Naive thymus-derived CD8-positive, alpha-beta T cell (primary cell): ENCODE data around the gene KRT84. TPM values are rescaled to one million over a fixed set of nuclear protein-coding genes. Genes with fewer than 3 reads are reported as not detected.

Source experiments
- ATAC-seq, 2 donors: fragments of 150-1000 bp; cut with Tn5 transposase in 1 of 2; sonication (Bioruptor Pico), chemical (Tn5 transposase) in 1 of 2; 1 replicate in 1 of 2; 2 replicates in 1 of 2; pipeline ENCODE4 v1.10.0; 2021; ENCODE audit warnings: mild to moderate bottlenecking in 2 of 2, moderate library complexity in 2 of 2
- POLR2A ChIA-PET: fragments of 350-600 bp; sonication (Branson Sonifier 250); formaldehyde crosslinking; loops from one replicate; lab custom pipeline; 2021; ENCODE audit warnings: antibody characterized with exemption; lab: Charles Lee
- DNase-seq, 10 donors: peaks; one replicate each; pipeline versions ENCODE4 v3.0.0 to v3.0.0-alpha.2; 2020 to 2022
- H3K27ac Mint-ChIP-seq, 10 donors: one replicate each; pipeline ENCODE4 v1.8.0; 2020 to 2022; ENCODE audit warnings: mild to moderate bottlenecking in 10 of 10, mixed read lengths in 10 of 10, moderate library complexity in 4 of 10, inconsistent platforms in 1 of 10
- H3K27me3 Mint-ChIP-seq, 5 donors: one replicate each; pipeline ENCODE4 v1.8.0; 2021 to 2022; ENCODE audit warnings: mixed read lengths in 5 of 5
- H3K36me3 Mint-ChIP-seq, 3 donors: one replicate each; pipeline ENCODE4 v1.8.0; 2020 to 2022; ENCODE audit warnings: mixed read lengths in 3 of 3, mild to moderate bottlenecking in 2 of 3, inconsistent platforms in 1 of 3
- H3K4me1 Mint-ChIP-seq, 4 donors: one replicate each; pipeline ENCODE4 v1.8.0; 2021 to 2022; ENCODE audit warnings: mixed read lengths in 4 of 4
- H3K4me3 Mint-ChIP-seq, 10 donors: one replicate each; pipeline ENCODE4 v1.8.0; 2020 to 2022; ENCODE audit warnings: mild to moderate bottlenecking in 10 of 10, mixed read lengths in 10 of 10, moderate library complexity in 6 of 10, inconsistent platforms in 1 of 10
- H3K9me3 Mint-ChIP-seq, 9 donors: one replicate each; pipeline ENCODE4 v1.8.0; 2020 to 2022; ENCODE audit warnings: mixed read lengths in 9 of 9, mild to moderate bottlenecking in 3 of 9, inconsistent platforms in 1 of 9, moderate library complexity in 1 of 9
- polyA plus RNA-seq, 3 donors: library from polyadenylated mRNA; unstranded; fragments of 300-500 nt; fragmentation: Illumina TruSeq; gene quantifications; one replicate each; pipeline ENCODE4 v1.2.3, GENCODE V29; 2021
- total RNA-seq, 8 experiments: library from RNA in 2 of 8; stranded (reverse) in 2 of 8; gene quantifications; one replicate each; pipeline ENCODE4 v1.2.3 and lab custom pipeline; 2021 to 2026

The KRT84 gene
- total and polyA plus RNA-seq, 5 experiments from 2014 or later: not detected

DNA sequence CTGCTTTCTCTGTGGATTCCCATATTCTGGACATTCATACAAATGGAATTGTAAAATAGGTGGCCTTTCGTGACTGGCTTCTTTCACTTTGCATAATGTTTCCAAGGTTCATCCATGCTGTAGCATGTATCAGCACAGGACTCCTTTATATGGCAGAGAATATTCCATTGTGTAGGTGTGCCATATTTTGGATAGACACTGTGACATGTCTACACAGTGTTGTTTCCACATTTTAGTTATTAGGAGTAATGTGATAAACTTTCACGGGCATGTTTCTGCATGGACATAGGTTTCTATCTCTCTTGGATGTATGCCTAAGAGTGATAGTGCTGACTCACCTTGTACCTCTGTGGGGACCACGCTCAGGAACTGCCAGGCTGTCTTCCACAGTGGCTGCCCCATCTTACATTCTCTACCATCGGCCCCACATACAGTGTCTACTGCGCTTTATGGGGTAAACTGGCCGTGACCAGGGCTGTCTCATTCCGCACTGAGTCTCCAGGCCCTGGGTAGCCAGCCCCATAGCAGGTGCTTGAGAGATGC is 7.1 kb upstream of the KRT84 start:
- DNase-seq: no peak
- H3K9me3 Mint-ChIP-seq: no peaks in the 10 kb centered on the region
- no peaks in the 10 kb centered on the region for H3K36me3 Mint-ChIP-seq
- H3K27ac Mint-ChIP-seq: no peak overlapping the region
- no peak for ATAC-seq
- peaks cover 0 to 15% (median 6%) of the 10 kb centered on the region in 5 donors for H3K27me3 Mint-ChIP-seq
- H3K4me3 Mint-ChIP-seq: no peak overlapping the region
- POLR2A ChIA-PET: no interaction called here
- H3K4me1 Mint-ChIP-seq: no peaks in the 10 kb centered on the region

DNA sequence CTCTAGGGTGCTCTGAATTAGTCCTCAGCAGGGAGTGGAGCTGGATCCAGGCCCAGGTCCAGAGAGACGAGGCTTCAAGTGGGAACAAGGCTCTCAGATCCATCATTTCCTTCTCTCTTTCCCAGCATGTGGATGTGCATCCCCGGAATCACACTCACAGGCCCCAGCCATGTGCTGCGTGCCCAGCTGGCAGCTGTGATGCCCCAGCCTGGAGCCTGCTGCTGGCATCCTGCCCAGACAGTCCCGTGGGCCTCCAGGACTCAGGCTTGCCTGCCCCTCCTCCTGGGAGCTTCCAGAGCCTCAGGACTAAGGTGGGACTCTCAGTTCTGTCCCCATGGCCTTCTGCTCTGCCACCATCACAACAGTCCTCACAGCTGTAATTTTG is 6.2 kb upstream of the KRT84 start:
- peaks cover 0 to 15% (median 6%) of the 10 kb centered on the region in 5 donors for H3K27me3 Mint-ChIP-seq
- POLR2A ChIA-PET: no interaction called here
- H3K27ac Mint-ChIP-seq: no peak overlapping the region
- DNase-seq (no peak), ATAC-seq (no peak)
- H3K9me3 Mint-ChIP-seq: no peaks in the 10 kb centered on the region
- H3K4me3 Mint-ChIP-seq: no peak overlapping the region
- no peaks in the 10 kb centered on the region for H3K36me3 Mint-ChIP-seq
- H3K4me1 Mint-ChIP-seq: no peaks in the 10 kb centered on the region

DNA sequence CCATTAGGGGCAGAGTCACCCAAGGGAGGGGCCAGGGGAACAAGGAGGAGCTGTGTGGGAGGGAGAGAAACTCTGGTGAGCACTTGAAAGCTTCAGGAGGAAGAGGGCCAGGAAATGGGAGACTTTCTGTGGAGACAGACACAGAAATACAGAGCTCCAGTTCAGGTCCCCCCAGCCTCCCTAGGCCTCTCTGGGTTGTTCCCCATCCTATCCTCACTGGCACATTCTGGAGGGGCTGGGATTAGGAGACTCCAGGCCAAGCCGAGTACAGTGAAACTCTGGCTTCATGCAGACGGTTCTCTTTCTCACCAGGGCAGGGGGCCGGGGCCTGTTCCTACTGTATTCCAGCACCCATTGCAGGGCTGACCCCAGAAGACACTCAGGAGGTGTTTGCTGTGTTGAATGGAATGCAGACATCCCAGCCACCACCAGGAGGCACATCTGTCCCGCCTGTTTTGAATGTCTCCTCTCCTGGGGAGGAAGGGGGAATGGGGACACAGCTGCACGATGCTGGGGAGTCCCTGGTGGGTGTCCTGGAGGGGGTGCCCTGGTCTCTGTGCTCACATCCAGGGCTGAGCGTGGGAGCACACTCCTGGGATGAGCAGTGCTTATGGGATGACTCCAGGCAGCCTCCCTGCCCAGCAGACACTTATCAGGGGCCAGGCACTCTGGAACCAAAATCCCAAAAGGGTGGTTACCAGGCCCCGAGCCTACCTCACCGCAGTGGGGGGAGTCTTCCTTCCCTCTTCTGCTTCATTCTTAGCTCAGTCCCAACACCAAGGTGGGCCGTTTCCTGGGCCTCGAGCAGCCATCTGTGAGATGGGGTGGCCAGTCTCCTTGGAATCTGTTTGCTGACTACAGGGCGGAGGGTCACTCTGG is 5.5 kb upstream of the KRT84 start:
- no peak overlapping the region for H3K27ac Mint-ChIP-seq
- ATAC-seq (no peak), DNase-seq (no peak)
- H3K4me1 Mint-ChIP-seq: no peaks in the 10 kb centered on the region
- H3K9me3 Mint-ChIP-seq: no peaks in the 10 kb centered on the region
- peaks cover 0 to 15% (median 6%) of the 10 kb centered on the region in 5 donors for H3K27me3 Mint-ChIP-seq
- POLR2A ChIA-PET: no interaction called here
- H3K36me3 Mint-ChIP-seq: no peaks in the 10 kb centered on the region
- H3K4me3 Mint-ChIP-seq: no peak overlapping the region

DNA sequence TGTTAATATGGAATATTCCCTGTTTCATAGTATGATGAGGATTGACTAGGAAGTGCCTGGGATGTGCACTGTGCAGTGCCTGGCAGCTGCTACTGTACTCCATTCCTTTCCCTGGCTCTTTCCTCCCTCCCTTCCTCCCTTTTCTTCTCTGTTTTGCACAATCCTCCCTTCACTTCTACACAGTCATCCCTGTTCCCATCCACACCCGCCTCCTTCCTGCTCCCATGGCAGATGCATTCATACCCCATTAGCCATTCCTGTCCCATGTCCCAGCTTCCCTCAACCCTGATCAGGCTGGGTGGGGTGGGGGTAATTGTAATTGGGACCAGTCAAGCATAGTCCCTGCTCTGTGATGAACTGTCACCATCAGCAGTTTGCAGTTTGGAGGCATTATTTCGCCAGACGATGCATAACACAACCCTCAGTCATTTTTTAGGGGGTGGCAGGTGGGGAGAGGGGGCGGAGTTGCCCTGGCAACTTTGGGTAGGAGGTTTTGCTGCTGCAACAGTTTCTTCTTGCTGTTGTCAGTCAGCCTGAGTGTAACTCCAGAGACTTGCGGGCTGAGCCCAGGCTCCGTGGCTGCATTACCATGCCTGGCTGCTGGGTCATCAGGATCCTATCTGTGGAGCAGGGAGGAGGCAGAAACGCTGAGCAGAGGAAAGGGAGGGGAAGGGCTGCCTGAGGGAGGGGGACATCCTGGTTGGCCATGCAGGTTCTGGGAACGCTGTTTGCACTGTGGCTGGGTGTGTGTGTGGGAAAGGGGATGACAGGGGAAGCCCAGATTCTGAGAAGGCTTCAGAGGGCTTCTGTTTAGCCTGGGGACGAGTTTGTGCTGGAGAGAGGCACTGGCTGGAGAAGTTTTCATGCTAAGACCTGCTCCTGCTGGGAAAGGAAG is 4.1 kb upstream of the KRT84 start:
- no peaks in the 10 kb centered on the region for H3K9me3 Mint-ChIP-seq
- H3K36me3 Mint-ChIP-seq: no peaks in the 10 kb centered on the region
- H3K4me3 Mint-ChIP-seq: no peak overlapping the region
- POLR2A ChIA-PET: no interaction called here
- ATAC-seq (no peak), DNase-seq (no peak)
- peak overlapping the region in 1 of 10 donors; percentile 31 for H3K27ac Mint-ChIP-seq
- H3K4me1 Mint-ChIP-seq: no peaks in the 10 kb centered on the region
- H3K27me3 Mint-ChIP-seq: peaks cover 0 to 15% (median 6%) of the 10 kb centered on the region in 5 donors

DNA sequence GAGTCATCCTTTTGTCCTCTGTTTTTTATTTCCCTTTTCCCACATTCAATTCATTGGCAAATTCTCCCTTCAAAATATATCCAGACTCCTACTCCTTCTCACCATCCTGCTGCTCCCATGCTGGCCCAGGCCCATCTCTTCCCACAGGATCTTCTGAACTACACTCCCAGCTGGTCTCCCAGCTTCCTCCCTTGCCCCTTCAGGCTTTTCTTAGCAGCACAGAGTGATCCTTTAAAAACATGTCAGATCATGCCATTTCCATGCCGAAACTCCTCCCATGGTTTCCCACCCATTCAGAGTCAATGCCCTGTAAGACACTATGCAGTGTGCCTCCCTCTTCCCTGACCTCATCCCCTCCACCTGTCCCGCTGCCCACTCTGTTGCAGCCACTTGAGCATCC is 2.4 kb upstream of the KRT84 start:
- peaks cover 0 to 15% (median 4%) of the 10 kb centered on the region in 5 donors for H3K27me3 Mint-ChIP-seq
- no peak for ATAC-seq

DNA sequence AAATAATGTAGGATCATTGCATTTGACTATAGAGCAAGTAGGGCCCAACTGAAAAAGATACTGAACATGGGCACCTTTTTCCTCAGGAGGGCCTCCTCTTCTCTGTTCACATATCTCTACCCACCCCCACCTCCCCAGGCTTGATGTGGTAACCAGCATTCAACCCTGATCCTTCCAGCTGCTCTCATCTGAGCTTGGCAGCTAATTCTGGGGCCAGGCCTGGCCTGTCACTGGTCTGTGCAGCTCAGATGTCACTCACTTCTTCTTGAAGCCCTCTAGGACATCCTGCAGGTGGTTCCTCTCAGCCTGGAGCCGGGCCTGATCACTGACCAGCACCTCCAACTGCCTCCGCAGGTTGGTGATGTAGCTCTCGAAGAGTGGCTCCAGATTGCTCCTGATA is 2.1 kb downstream of the KRT84 start:
- peaks cover 12 to 22% (median 17%) of the 10 kb centered on the region in 4 donors for H3K4me1 Mint-ChIP-seq
- H3K27ac Mint-ChIP-seq: peak overlapping the region in 1 of 10 donors; percentile 79
- POLR2A ChIA-PET: interaction anchor here (0.8 kb wide), 1 partner anchor 9 kb away, joined by 4 read pairs; no protein-coding TSS in a partner anchor
- peak overlapping the region in 5 of 10 donors; percentile 5 to 50 (median 28) for H3K4me3 Mint-ChIP-seq
- no peaks in the 10 kb centered on the region for H3K9me3 Mint-ChIP-seq
- no peak for DNase-seq
- peaks cover 0 to 7% (median 2%) of the 10 kb centered on the region in 5 donors for H3K27me3 Mint-ChIP-seq
- peak; percentile 23 to 28 for ATAC-seq
- no peaks in the 10 kb centered on the region for H3K36me3 Mint-ChIP-seq

More for the DNA sequence above, 2.4 kb upstream of the KRT84 start:
- DNase-seq: no peak
- Mint-ChIP-seq H3K9me3 (no peaks in the 10 kb centered on the region), H3K4me3 (no peak overlapping the region), H3K4me1 (peaks cover 5 to 12% (median 8%) of the 10 kb centered on the region in 4 donors), H3K36me3 (no peaks in the 10 kb centered on the region), H3K27ac (no peak overlapping the region)
- POLR2A ChIA-PET: no interaction called here

DNA sequence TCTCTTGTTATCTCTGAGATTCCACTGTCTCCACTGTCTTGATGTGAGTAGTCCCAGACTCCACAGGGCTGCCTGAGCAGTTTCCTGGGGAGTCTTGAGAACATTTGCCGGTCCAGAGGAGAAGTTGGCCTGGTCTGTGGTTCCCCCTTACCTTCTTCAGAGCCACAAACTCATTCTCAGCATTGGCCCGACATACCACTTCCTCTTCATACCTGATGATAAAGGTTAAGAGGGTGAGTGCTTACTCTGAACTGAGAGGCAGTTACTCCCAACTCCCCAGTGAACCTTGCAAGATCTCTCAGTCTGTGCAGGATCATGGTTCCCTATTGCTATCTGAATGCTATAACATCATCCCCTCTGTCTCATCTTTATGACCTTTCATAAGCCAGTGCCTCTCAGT is 2.6 kb downstream of the KRT84 start:
- Mint-ChIP-seq H3K36me3 (no peaks in the 10 kb centered on the region), H3K4me1 (peaks cover 12 to 22% (median 17%) of the 10 kb centered on the region in 4 donors), H3K4me3 (peak overlapping the region in 7 of 10 donors; percentile 5 to 50 (median 22)), H3K9me3 (no peaks in the 10 kb centered on the region), H3K27me3 (peaks cover 0 to 7% (median 2%) of the 10 kb centered on the region in 5 donors), H3K27ac (peak overlapping the region in 4 of 10 donors; percentile 13 to 79 (median 24))
- peak; percentile 67 to 84 for ATAC-seq
- POLR2A ChIA-PET: no interaction called here
- DNase-seq: peak in 2 of 10 donors; percentile 26 to 28

DNA sequence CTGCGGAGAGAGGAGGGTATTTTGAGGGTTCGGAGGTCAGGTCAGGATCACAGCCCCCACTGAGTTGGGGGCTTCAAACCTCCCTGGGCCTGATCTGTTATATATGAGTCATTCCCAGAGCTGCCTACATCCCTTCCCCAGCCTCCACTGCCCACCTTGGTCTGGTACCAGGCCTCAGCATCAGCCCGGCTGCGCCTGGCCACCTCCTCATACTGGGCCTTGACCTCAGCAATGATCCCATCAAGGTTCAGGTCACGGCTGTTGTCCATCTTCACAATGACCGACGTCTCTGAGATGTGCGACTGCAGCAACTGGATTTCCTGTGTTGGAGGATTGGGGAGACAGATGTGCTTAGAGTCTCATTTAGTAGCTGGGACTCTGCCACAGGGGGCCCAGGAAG is 4.2 kb downstream of the KRT84 start:
- no peaks in the 10 kb centered on the region for H3K36me3 Mint-ChIP-seq
- peaks cover 12 to 22% (median 17%) of the 10 kb centered on the region in 4 donors for H3K4me1 Mint-ChIP-seq
- H3K4me3 Mint-ChIP-seq: no peak overlapping the region
- ATAC-seq (no peak), DNase-seq (no peak)
- H3K27me3 Mint-ChIP-seq: peaks cover 4 to 17% (median 11%) of the 10 kb centered on the region in 5 donors
- no peaks in the 10 kb centered on the region for H3K9me3 Mint-ChIP-seq
- peak overlapping the region in 2 of 10 donors; percentile 32 to 74 for H3K27ac Mint-ChIP-seq
- POLR2A ChIA-PET: no interaction called here

DNA sequence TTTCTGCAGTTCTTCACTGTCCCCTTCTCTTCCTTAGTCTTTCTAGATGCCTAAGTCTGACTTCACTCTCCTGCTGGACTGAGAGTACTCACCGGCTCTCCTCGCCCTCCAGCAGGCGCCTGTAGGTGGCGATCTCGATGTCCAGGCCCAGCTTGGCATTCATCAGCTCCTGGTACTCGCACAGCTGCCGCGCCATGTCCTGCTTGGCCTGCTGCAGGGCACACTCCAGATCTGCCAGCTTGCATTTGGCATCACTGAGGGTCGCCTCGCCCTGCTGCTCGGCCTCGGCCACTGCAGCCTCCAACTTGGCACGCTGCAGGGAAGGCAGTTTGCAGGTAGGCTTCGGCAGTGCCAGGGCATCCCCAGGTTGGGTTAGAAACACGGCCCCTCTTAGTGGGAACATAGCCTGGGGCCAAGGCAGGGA is 5.2 kb downstream of the KRT84 start:
- ATAC-seq (no peak), DNase-seq (no peak)
- H3K27ac Mint-ChIP-seq: no peak overlapping the region
- peaks cover 12 to 22% (median 17%) of the 10 kb centered on the region in 4 donors for H3K4me1 Mint-ChIP-seq
- no peaks in the 10 kb centered on the region for H3K36me3 Mint-ChIP-seq
- no peak overlapping the region for H3K4me3 Mint-ChIP-seq
- POLR2A ChIA-PET: no interaction called here
- peaks cover 4 to 18% (median 11%) of the 10 kb centered on the region in 5 donors for H3K27me3 Mint-ChIP-seq
- H3K9me3 Mint-ChIP-seq: no peaks in the 10 kb centered on the region

DNA sequence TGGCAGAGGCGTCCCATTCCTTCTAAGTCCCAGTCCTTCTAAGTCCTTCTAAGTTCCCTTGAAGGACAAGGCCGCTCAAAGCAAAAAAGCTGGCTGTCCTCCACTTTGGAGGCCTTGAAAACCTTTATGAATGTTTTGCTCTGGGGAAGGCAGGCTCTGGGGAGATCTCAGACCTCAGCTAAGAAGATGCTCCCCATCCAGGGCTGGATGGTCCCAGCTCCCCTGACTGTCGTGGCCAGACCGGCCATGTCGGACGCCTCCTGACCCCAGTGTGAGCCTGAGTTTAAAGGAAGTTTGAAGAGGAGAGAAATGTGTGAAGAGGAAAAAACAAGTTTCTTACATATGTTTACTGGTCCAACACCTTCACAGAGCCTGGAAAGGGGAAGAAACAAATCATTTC is 5.9 kb downstream of the KRT84 start:
- Mint-ChIP-seq H3K27ac (no peak overlapping the region), H3K27me3 (peaks cover 4 to 18% (median 11%) of the 10 kb centered on the region in 5 donors), H3K4me3 (no peak overlapping the region), H3K4me1 (peaks cover 12 to 22% (median 17%) of the 10 kb centered on the region in 4 donors), H3K36me3 (no peaks in the 10 kb centered on the region), H3K9me3 (no peaks in the 10 kb centered on the region)
- DNase-seq (no peak), ATAC-seq (no peak)
- POLR2A ChIA-PET: no interaction called here

DNA sequence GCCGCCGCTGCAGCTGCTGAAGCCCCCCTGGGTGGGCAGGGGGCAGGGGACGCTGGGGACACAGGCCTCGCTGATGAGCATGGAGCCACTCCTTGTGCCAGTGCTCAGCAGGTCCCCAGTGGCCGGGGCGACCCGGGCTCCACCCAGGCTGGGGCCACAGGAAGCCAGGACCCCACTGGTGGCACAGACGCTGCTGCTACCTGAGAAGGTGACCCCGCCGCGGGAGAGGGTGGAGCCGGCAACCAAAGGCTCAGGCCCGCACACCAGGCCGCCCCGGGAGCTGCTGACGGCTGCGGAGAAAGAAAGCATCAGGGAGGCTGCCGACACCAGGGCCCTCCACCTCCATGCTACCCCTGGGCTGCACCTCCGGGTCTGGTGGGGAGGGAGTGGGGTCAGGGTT is 7.4 kb downstream of the KRT84 start:
- H3K4me1 Mint-ChIP-seq: peaks cover 8 to 15% (median 10%) of the 10 kb centered on the region in 4 donors
- H3K27ac Mint-ChIP-seq: no peak overlapping the region
- H3K27me3 Mint-ChIP-seq: peaks cover 4 to 18% (median 11%) of the 10 kb centered on the region in 5 donors
- H3K9me3 Mint-ChIP-seq: peaks cover 0 to 7% (median 0%) of the 10 kb centered on the region in 9 donors
- POLR2A ChIA-PET: no interaction called here
- H3K4me3 Mint-ChIP-seq: no peak overlapping the region
- ATAC-seq (no peak), DNase-seq (no peak)
- H3K36me3 Mint-ChIP-seq: no peaks in the 10 kb centered on the region

DNA sequence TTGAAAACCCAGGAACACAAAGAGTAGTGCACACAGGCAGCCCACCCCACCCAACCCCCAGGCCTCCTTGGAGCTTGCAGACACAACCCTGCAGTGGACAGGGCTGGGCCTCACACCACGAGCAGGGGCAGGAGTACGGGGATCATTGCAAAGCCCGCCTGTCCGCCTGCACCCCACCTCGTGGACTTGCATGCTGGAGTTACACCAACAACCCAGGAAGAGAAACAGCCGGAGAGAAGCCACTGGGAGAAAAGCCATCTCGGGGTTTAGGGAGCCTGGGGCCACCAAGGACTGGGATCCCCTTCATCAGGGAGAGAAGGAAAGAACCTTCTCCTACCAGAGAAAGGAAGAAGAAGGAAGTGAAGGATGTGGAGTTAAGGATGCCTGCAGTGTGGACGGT is 8.2 kb downstream of the KRT84 start:
- no peaks in the 10 kb centered on the region for H3K36me3 Mint-ChIP-seq
- POLR2A ChIA-PET: no interaction called here
- ATAC-seq: no peak
- H3K4me3 Mint-ChIP-seq: no peak overlapping the region
- no peak for DNase-seq
- H3K4me1 Mint-ChIP-seq: peaks cover under 1 to 7% (median 3%) of the 10 kb centered on the region in 4 donors
- no peak overlapping the region for H3K27ac Mint-ChIP-seq
- peaks cover 0 to 7% (median 0%) of the 10 kb centered on the region in 9 donors for H3K9me3 Mint-ChIP-seq
- peaks cover 4 to 20% (median 11%) of the 10 kb centered on the region in 5 donors for H3K27me3 Mint-ChIP-seq
